HG02885 (cell line): ENCODE results near the gene CSDE1.

Experiments
- ATAC-seq: cut with Tn5 transposase; IDR thresholded peaks from one replicate; pipeline ENCODE4 v1.9.1; 2021; ENCODE audit warnings: mild to moderate bottlenecking; ENCODE audit not compliant: unreplicated experiment, poor library complexity

Gene CSDE1

GRCh38 chr1:114750780-114751179 is 7.0 kb downstream of the CSDE1 start:
- no peak for ATAC-seq

- no peak for ATAC-seq
These were observed 7.9 kb downstream of the CSDE1 start for GRCh38 chr1:114749835-114750234.

- no peak for ATAC-seq
These were observed 11.2 kb downstream of the CSDE1 start for GRCh38 chr1:114746450-114747121.

- ATAC-seq, result no peak
These were observed 12.5 kb downstream of the CSDE1 start for GRCh38 chr1:114745291-114745690.

- ATAC-seq, result no peak
These were observed 15.6 kb downstream of the CSDE1 start for GRCh38 chr1:114741963-114742746.

- ATAC-seq, result no peak
These were observed 17.5 kb downstream of the CSDE1 start for GRCh38 chr1:114740331-114740730.

- ATAC-seq, result no peak
These were observed 20.4 kb downstream of the CSDE1 start for GRCh38 chr1:114737314-114737849.

- no peak for ATAC-seq
These were observed 22.3 kb downstream of the CSDE1 start for GRCh38 chr1:114735479-114735878.

- ATAC-seq, result no peak
These were observed 28.0 kb downstream of the CSDE1 start for GRCh38 chr1:114729782-114730181.

- no peak for ATAC-seq
These were observed 29.2 kb downstream of the CSDE1 start for GRCh38 chr1:114728553-114728952.

- no peak for ATAC-seq
These were observed 32.6 kb downstream of the CSDE1 start for GRCh38 chr1:114725230-114725629.

GRCh38 chr1:114723915-114724314 is 33.9 kb downstream of the CSDE1 start:
- no peak for ATAC-seq

- no peak for ATAC-seq
These were observed 34.3 kb downstream of the CSDE1 start for GRCh38 chr1:114723457-114723856.

- ATAC-seq, result no peak
These were observed 37.3 kb downstream of the CSDE1 start for GRCh38 chr1:114720492-114720891.

GRCh38 chr1:114719424-114719787 is 38.4 kb downstream of the CSDE1 start:
- no peak for ATAC-seq

GRCh38 chr1:114718661-114719423 is 38.9 kb downstream of the CSDE1 start:
- ATAC-seq, result no peak

GRCh38 chr1:114716304-114717170 is 41.2 kb downstream of the CSDE1 start, which contains the start of gene NRAS:
Gene NRAS, minus strand, starts transcription at chr1:114716771. Its CDS starts 611 bp downstream, at chr1:114716160.
- ATAC-seq, result peak; percentile 94

- ATAC-seq, result peak; percentile 10
These were observed 41.9 kb downstream of the CSDE1 start for GRCh38 chr1:114715952-114716303.

GRCh38 chr1:114712977-114713376 is 44.8 kb downstream of the CSDE1 start:
- no peak for ATAC-seq

GRCh38 chr1:114710360-114710759 is 47.4 kb downstream of the CSDE1 start:
- ATAC-seq, result no peak
